Lower lobe of right lung (tissue), 2 donors: ENCODE results near the gene EID2. TPM values are rescaled to one million over a fixed set of nuclear protein-coding genes. Genes with fewer than 3 reads are reported as not detected.

ENCODE experiments used
- ATAC-seq, 2 donors: fragments of 200-7000 bp; cut with Tn5 transposase; one replicate each; pipeline ENCODE4 v1.9.1; 2020 to 2022; ENCODE audit warnings: mild to moderate bottlenecking in 2 of 2, moderate library complexity in 2 of 2
- DNase-seq: peaks from one replicate; pipeline ENCODE4 v3.0.0-alpha.2; 2020
- H3K27ac ChIP-seq: fragments of 200-600 bp; one replicate; pipeline ENCODE4 v1.8.0; 2022
- H3K27me3 ChIP-seq: fragments of 200-600 bp; one replicate; pipeline ENCODE4 v1.8.0; 2022; ENCODE audit warnings: low read depth
- H3K36me3 ChIP-seq: fragments of 200-600 bp; one replicate; pipeline ENCODE4 v1.8.0; 2022; ENCODE audit warnings: mild to moderate bottlenecking
- H3K4me1 ChIP-seq: fragments of 200-600 bp; one replicate; pipeline ENCODE4 v1.8.0; 2022
- H3K4me3 ChIP-seq: fragments of 200-600 bp; one replicate; pipeline ENCODE4 v1.8.0; 2022; ENCODE audit warnings: mild to moderate bottlenecking
- H3K9me3 ChIP-seq: fragments of 200-600 bp; one replicate; pipeline ENCODE4 v1.8.0; 2022
- intact Hi-C: fragments of 100-400 bp; cut with DNase I; formaldehyde crosslinking; loops from one replicate; pipeline ENCODE4 v1.11.0; 2022
- total RNA-seq: library from RNA; stranded (reverse); fragmentation: NEBNext Ultra II Directional; extraction: Animal tissue kit (Norgen Biotek cat#: 25700); gene quantifications from one replicate; pipeline ENCODE4 v1.2.1, GENCODE V29; 2021
- TF ChIP-seq, protein P1 (sequence below): fragments of 200-600 bp; IDR thresholded peaks from one replicate; pipeline ENCODE4 v1.8.0; 2022; ENCODE audit warnings: antibody characterized with exemption, mild to moderate bottlenecking
- donor health status: DM: no; HTN: yes; CAD: no; lungs with severe emphysema.

The EID2 gene
- total RNA-seq, 1 donor from 2014 or later: 12.8 TPM

DNA sequence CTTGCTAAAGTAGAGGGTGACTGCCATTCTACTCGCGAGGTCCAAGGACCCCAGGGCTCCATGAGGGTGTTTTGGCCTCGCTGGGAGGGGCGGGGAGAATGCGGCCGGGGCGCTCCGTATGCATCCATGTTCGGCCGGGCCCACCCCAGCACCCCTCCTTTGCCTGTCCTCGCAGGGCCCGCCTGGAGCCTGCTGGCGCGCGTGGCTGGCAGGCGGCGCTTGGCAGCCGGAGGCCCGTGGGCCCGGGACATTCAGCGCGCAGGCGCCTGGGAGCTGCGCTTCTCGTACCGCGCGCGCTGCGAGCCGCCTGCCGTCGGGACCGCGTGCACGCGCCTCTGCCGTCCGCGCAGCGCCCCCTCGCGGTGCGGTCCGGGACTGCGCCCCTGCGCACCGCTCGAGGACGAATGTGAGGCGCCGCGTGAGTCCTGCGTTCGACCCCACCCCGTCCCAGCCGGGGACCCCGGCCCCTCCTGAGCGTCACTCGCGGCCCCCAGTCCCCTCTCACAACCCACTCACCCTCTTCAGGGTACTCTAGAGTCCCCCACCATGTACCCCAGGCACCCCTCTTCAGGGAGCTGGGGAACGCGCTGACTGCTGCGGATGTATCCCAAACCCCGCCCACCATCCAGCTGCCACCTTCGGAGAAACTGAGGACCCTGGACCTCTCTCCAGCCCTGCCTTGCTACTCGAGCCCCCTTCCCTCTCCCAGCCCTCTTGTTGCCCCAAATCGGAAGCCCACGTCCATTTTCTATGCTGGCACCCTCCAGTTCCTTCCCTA lies 37.1 kb downstream of the EID2 start:
- no peaks in the 10 kb centered on the region for H3K36me3 ChIP-seq
- DNase-seq (peak; percentile 77), ATAC-seq (peak; percentile 85 to 92)
- H3K27ac ChIP-seq: no peak overlapping the region
- no peak overlapping the region for H3K4me3 ChIP-seq
- intact Hi-C loops: no loop called here
- H3K9me3 ChIP-seq: no peaks in the 10 kb centered on the region
- H3K4me1 ChIP-seq: peaks cover 16% of the 10 kb centered on the region
- TF ChIP-seq, protein P1, sequence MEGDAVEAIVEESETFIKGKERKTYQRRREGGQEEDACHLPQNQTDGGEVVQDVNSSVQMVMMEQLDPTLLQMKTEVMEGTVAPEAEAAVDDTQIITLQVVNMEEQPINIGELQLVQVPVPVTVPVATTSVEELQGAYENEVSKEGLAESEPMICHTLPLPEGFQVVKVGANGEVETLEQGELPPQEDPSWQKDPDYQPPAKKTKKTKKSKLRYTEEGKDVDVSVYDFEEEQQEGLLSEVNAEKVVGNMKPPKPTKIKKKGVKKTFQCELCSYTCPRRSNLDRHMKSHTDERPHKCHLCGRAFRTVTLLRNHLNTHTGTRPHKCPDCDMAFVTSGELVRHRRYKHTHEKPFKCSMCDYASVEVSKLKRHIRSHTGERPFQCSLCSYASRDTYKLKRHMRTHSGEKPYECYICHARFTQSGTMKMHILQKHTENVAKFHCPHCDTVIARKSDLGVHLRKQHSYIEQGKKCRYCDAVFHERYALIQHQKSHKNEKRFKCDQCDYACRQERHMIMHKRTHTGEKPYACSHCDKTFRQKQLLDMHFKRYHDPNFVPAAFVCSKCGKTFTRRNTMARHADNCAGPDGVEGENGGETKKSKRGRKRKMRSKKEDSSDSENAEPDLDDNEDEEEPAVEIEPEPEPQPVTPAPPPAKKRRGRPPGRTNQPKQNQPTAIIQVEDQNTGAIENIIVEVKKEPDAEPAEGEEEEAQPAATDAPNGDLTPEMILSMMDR: peak; percentile 81
- H3K27me3 ChIP-seq: peaks cover 86% of the 10 kb centered on the region

GRCh38 chr19:39501340-39501739 lies 38.6 kb downstream of the EID2 start:
- DNase-seq (no peak), ATAC-seq (no peak)
- H3K4me3 ChIP-seq: no peak overlapping the region
- H3K27ac ChIP-seq: no peak overlapping the region
- no peaks in the 10 kb centered on the region for H3K9me3 ChIP-seq
- intact Hi-C loops: no loop called here
- TF ChIP-seq, protein P1: no peak
- no peaks in the 10 kb centered on the region for H3K36me3 ChIP-seq
- H3K4me1 ChIP-seq: peaks cover 19% of the 10 kb centered on the region
- H3K27me3 ChIP-seq: peaks cover 88% of the 10 kb centered on the region

DNA sequence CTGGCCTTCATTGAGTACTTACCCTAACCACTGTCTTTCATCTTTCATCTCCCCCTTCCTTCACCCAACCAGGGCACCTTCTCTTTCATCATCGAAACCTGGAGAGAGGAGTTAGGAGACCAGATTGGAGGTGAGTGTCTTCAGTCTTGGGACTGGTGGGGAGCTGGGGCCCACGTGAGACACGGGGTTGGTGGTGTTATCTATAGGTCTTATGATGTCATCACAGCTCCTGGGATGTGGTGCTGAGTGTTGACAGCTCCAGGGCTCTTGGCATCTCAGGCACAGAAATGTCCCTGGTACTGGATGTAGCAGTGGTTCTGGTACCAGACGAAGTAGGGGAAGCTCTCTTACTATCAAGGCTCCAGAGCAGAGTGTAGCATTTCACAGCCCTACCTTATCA lies 39.4 kb downstream of the EID2 start:
- H3K27me3 ChIP-seq: peaks cover 86% of the 10 kb centered on the region
- H3K9me3 ChIP-seq: no peaks in the 10 kb centered on the region
- H3K4me1 ChIP-seq: peaks cover 19% of the 10 kb centered on the region
- DNase-seq (no peak), ATAC-seq (no peak)
- intact Hi-C loops: no loop called here
- no peak overlapping the region for H3K27ac ChIP-seq
- no peak overlapping the region for H3K4me3 ChIP-seq
- H3K36me3 ChIP-seq: no peaks in the 10 kb centered on the region
- TF ChIP-seq, protein P1: no peak

- peaks cover 80% of the 10 kb centered on the region for H3K27me3 ChIP-seq
- intact Hi-C loops: no loop called here
- no peak overlapping the region for H3K4me3 ChIP-seq
These were observed 40.0 kb downstream of the EID2 start for GRCh38 chr19:39499932-39500331.

DNA sequence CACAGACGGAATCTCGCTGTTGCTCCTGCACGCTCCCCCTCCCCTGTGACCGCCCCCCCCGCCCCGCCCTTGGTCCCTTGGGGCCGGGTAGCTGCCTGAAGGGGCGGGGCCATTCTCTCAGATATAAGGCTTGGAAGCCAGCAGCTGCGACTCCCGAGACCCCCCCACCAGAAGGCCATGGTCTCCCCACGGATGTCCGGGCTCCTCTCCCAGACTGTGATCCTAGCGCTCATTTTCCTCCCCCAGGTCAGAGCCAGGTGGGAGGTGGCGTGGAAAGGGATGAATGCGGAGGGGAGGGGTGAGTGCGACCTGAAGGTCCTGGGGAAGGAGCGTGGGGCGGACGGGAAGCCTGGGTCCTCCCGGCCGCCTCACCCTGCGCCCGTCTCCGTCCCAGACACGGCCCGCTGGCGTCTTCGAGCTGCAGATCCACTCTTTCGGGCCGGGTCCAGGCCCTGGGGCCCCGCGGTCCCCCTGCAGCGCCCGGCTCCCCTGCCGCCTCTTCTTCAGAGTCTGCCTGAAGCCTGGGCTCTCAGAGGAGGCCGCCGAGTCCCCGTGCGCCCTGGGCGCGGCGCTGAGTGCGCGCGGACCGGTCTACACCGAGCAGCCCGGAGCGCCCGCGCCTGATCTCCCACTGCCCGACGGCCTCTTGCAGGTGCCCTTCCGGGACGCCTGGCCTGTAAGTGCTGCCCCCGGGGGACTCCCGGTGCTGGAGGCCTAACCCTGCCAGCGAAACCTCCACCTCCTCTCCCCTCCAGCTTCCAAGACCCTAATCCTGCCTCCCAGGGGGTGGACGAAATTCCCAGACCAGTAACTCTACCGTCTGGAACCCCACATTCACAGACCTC lies 40.9 kb downstream of the EID2 start, which contains the start of gene DLL3:
DLL3 (plus strand) TSS at position 150 of the 845 bp plus-strand sequence; CDS start at position 178, 28 bp downstream.
- DNase-seq (no peak), ATAC-seq (no peak)
- Histone ChIP-seq H3K4me3 (no peak within 1 kb of the TSS), H3K4me1 (peaks cover 19% of the 10 kb centered on the region), H3K36me3 (no peaks in the 10 kb centered on the region), H3K27me3 (peaks cover 71% of the 10 kb centered on the region), H3K9me3 (no peaks in the 10 kb centered on the region), H3K27ac (no peak within 1 kb of the TSS)
- TF ChIP-seq, protein P1: no peak
- intact Hi-C loops: no loop called here

More at GRCh38 chr19:39499932-39500331, 40.0 kb downstream of the EID2 start:
- no peak for ATAC-seq
- Histone ChIP-seq H3K36me3 (no peaks in the 10 kb centered on the region), H3K27ac (no peak overlapping the region), H3K9me3 (no peaks in the 10 kb centered on the region), H3K4me1 (peaks cover 19% of the 10 kb centered on the region)
- DNase-seq: no peak
- TF ChIP-seq, protein P1: no peak
